Measurements from ENCODE around the gene HIVEP3.
A peak's percentile ranks its signal among the peaks of the same experiment; 100 is the strongest.

The HIVEP3 gene

GRCh38 chr1:41919764-41920397 lies 1.2 kb upstream of the HIVEP3 start (continued):
- TF ChIP-seq ZNF362 (tag by site-specific recombination; IDR thresholded peaks at IDR 0.05) (0 out of 2 replicates have a peak, but pooled peaks have one; percentile 10), MYNN (tag by site-specific recombination; IDR thresholded peaks at IDR 0.05; ENCODE audit: borderline replicate concordance) (no peak), ZBTB20 (tag by site-specific recombination; IDR thresholded peaks at IDR 0.05) (peak; percentile 91), ZNF629 (tag by site-specific recombination; IDR thresholded peaks at IDR 0.05) (peak; percentile 60), ZBTB17 (tag by site-specific recombination; IDR thresholded peaks at IDR 0.05) (peak; percentile 88), WT1 (tag by site-specific recombination; IDR thresholded peaks at IDR 0.05) (peak; percentile 23; the same call in 1 of the 2 replicates), ZNF571 (tag by site-specific recombination; IDR thresholded peaks at IDR 0.05) (no peak), KLF7 (tag by site-specific recombination; IDR thresholded peaks at IDR 0.05; ENCODE audit: borderline replicate concordance) (no peak), PATZ1 (tag by site-specific recombination; IDR thresholded peaks at IDR 0.05) (peak; percentile 87), ZNF157 (tag by site-specific recombination; IDR thresholded peaks at IDR 0.05) (no peak), ZNF16 (tag by site-specific recombination; IDR thresholded peaks at IDR 0.05; ENCODE audit: low read depth) (0 out of 2 replicates have a peak, but pooled peaks have one; percentile 11), ZNF513 (tag by site-specific recombination; IDR thresholded peaks at IDR 0.05) (no peak), BCL6B (tag by site-specific recombination; IDR thresholded peaks at IDR 0.05) (no peak), SP7 (tag by site-specific recombination; IDR thresholded peaks at IDR 0.05) (peak; percentile 64), ZEB2 (tag by site-specific recombination; IDR thresholded peaks at IDR 0.05) (peak; percentile 41; the same call in 1 of the 2 replicates), KLF17 (tag by site-specific recombination; IDR thresholded peaks at IDR 0.05) (0 out of 2 replicates have a peak, but pooled peaks have one; percentile 50), PRDM10 (tag by site-specific recombination; IDR thresholded peaks at IDR 0.05) (peak; percentile 92), ZNF37A (tag by site-specific recombination; IDR thresholded peaks at IDR 0.05) (no peak), CTCF (tag by site-specific recombination; IDR thresholded peaks at IDR 0.05) (peak; percentile 74), KLF1 (tag by site-specific recombination; IDR thresholded peaks at IDR 0.05) (no peak), KLF9 (tag by site-specific recombination; IDR thresholded peaks at IDR 0.05; ENCODE audit: low read depth) (peak; percentile 36; the same call in 1 of the 2 replicates), ZNF548 (tag by site-specific recombination; IDR thresholded peaks at IDR 0.05) (no peak), IKZF3 (tag by site-specific recombination; IDR thresholded peaks at IDR 0.05) (peak; percentile 95), ZBTB48 (tag by site-specific recombination; IDR thresholded peaks at IDR 0.05) (peak; percentile 58; the same call in 1 of the 2 replicates), TCF7L2 (IDR thresholded peaks at IDR 0.05; ENCODE audit: borderline replicate concordance, low read depth, low read length) (no peak), KLF16 (tag by site-specific recombination; IDR thresholded peaks at IDR 0.05) (peak; percentile 71; the same call in 1 of the 2 replicates), ZBTB8A (tag by site-specific recombination; IDR thresholded peaks at IDR 0.05) (peak; percentile 48; the same call in 1 of the 2 replicates), ZNF2 (tag by site-specific recombination; IDR thresholded peaks at IDR 0.05) (peak; percentile 48; the same call in 1 of the 2 replicates)

Measured in HEK293 (cell line).